ENCODE results near the gene MPV17L.
"Not testable (repeated sequence)": the region's sequence is repeated elsewhere in the genome, so short reads cannot be mapped to it uniquely, and the experiment has no call there.

The MPV17L gene

GRCh38 chr16:15395631-15396508 is at the start of gene MPV17L:
MPV17L (plus strand) TSS chr16:15395754; CDS start chr16:15395898, 144 bp downstream.
- H3K9ac ChIP-seq (ENCODE audit: low read depth, low read length) = peak within 1 kb of the TSS; percentile 47
- H3K36me3 ChIP-seq (ENCODE audit: control insufficient read depth, insufficient read depth, low read length); H3K4me1 ChIP-seq (ENCODE audit: control insufficient read depth, insufficient read depth, low read length); H3K9me3 ChIP-seq (ENCODE audit: control insufficient read depth, insufficient read depth, low read length); H3K27me3 ChIP-seq (ENCODE audit: control insufficient read depth, insufficient read depth, low read length): not testable (repeated sequence)
- peak within 1 kb of the TSS; percentile 66 for H3K4me3 ChIP-seq (ENCODE audit: low read depth, low read length)

GRCh38 chr16:15348721-15349120 is 46.8 kb upstream of the MPV17L start:
- H3K4me1 ChIP-seq (ENCODE audit: control insufficient read depth, insufficient read depth, low read length); H3K36me3 ChIP-seq (ENCODE audit: control insufficient read depth, insufficient read depth, low read length); H3K27me3 ChIP-seq (ENCODE audit: control insufficient read depth, insufficient read depth, low read length); H3K9me3 ChIP-seq (ENCODE audit: control insufficient read depth, insufficient read depth, low read length); H3K4me3 ChIP-seq (ENCODE audit: low read depth, low read length); H3K9ac ChIP-seq (ENCODE audit: low read depth, low read length): not testable (repeated sequence)

GRCh38 chr16:15351251-15351650 is 44.3 kb upstream of the MPV17L start:
- H3K27me3 ChIP-seq (ENCODE audit: control insufficient read depth, insufficient read depth, low read length); H3K4me1 ChIP-seq (ENCODE audit: control insufficient read depth, insufficient read depth, low read length); H3K9ac ChIP-seq (ENCODE audit: low read depth, low read length); H3K9me3 ChIP-seq (ENCODE audit: control insufficient read depth, insufficient read depth, low read length); H3K4me3 ChIP-seq (ENCODE audit: low read depth, low read length); H3K36me3 ChIP-seq (ENCODE audit: control insufficient read depth, insufficient read depth, low read length): not testable (repeated sequence)

- not testable (repeated sequence) for H3K9me3 ChIP-seq (ENCODE audit: control insufficient read depth, insufficient read depth, low read length); H3K27me3 ChIP-seq (ENCODE audit: control insufficient read depth, insufficient read depth, low read length); H3K9ac ChIP-seq (ENCODE audit: low read depth, low read length); H3K4me1 ChIP-seq (ENCODE audit: control insufficient read depth, insufficient read depth, low read length); H3K4me3 ChIP-seq (ENCODE audit: low read depth, low read length); H3K36me3 ChIP-seq (ENCODE audit: control insufficient read depth, insufficient read depth, low read length)
Observed at GRCh38 chr16:15351745-15352144, 43.8 kb upstream of the MPV17L start.

GRCh38 chr16:15352852-15353251 is 42.7 kb upstream of the MPV17L start:
- H3K4me3 ChIP-seq (ENCODE audit: low read depth, low read length); H3K27me3 ChIP-seq (ENCODE audit: control insufficient read depth, insufficient read depth, low read length); H3K9me3 ChIP-seq (ENCODE audit: control insufficient read depth, insufficient read depth, low read length); H3K36me3 ChIP-seq (ENCODE audit: control insufficient read depth, insufficient read depth, low read length); H3K9ac ChIP-seq (ENCODE audit: low read depth, low read length); H3K4me1 ChIP-seq (ENCODE audit: control insufficient read depth, insufficient read depth, low read length): not testable (repeated sequence)

- not testable (repeated sequence) for H3K4me3 ChIP-seq (ENCODE audit: low read depth, low read length); H3K36me3 ChIP-seq (ENCODE audit: control insufficient read depth, insufficient read depth, low read length); H3K27me3 ChIP-seq (ENCODE audit: control insufficient read depth, insufficient read depth, low read length); H3K4me1 ChIP-seq (ENCODE audit: control insufficient read depth, insufficient read depth, low read length); H3K9ac ChIP-seq (ENCODE audit: low read depth, low read length); H3K9me3 ChIP-seq (ENCODE audit: control insufficient read depth, insufficient read depth, low read length)
Observed at GRCh38 chr16:15354846-15355245, 40.7 kb upstream of the MPV17L start.

- H3K36me3 ChIP-seq (ENCODE audit: control insufficient read depth, insufficient read depth, low read length); H3K9ac ChIP-seq (ENCODE audit: low read depth, low read length); H3K4me3 ChIP-seq (ENCODE audit: low read depth, low read length); H3K27me3 ChIP-seq (ENCODE audit: control insufficient read depth, insufficient read depth, low read length); H3K9me3 ChIP-seq (ENCODE audit: control insufficient read depth, insufficient read depth, low read length); H3K4me1 ChIP-seq (ENCODE audit: control insufficient read depth, insufficient read depth, low read length): not testable (repeated sequence)
Observed at GRCh38 chr16:15357495-15357894, 38.1 kb upstream of the MPV17L start.

- H3K9me3 ChIP-seq (ENCODE audit: control insufficient read depth, insufficient read depth, low read length); H3K27me3 ChIP-seq (ENCODE audit: control insufficient read depth, insufficient read depth, low read length); H3K4me1 ChIP-seq (ENCODE audit: control insufficient read depth, insufficient read depth, low read length); H3K36me3 ChIP-seq (ENCODE audit: control insufficient read depth, insufficient read depth, low read length); H3K9ac ChIP-seq (ENCODE audit: low read depth, low read length): not testable (repeated sequence)
- peak within 1 kb of the TSS; percentile 22 for H3K4me3 ChIP-seq (ENCODE audit: low read depth, low read length)
Observed at GRCh38 chr16:15378194-15378593, 17.4 kb upstream of the MPV17L start, which contains the start of gene NPIPA5. NPIPA5 (minus strand) TSS chr16:15378294; CDS start chr16:15378294, 0 bp downstream.

- H3K4me1 ChIP-seq (ENCODE audit: control insufficient read depth, insufficient read depth, low read length); H3K4me3 ChIP-seq (ENCODE audit: low read depth, low read length); H3K27me3 ChIP-seq (ENCODE audit: control insufficient read depth, insufficient read depth, low read length); H3K36me3 ChIP-seq (ENCODE audit: control insufficient read depth, insufficient read depth, low read length); H3K9me3 ChIP-seq (ENCODE audit: control insufficient read depth, insufficient read depth, low read length); H3K9ac ChIP-seq (ENCODE audit: low read depth, low read length): not testable (repeated sequence)
Observed at GRCh38 chr16:15382810-15383209, 12.7 kb upstream of the MPV17L start.

GRCh38 chr16:15388060-15388459 is 7.5 kb upstream of the MPV17L start:
- H3K4me1 ChIP-seq (ENCODE audit: control insufficient read depth, insufficient read depth, low read length); H3K36me3 ChIP-seq (ENCODE audit: control insufficient read depth, insufficient read depth, low read length); H3K4me3 ChIP-seq (ENCODE audit: low read depth, low read length); H3K9me3 ChIP-seq (ENCODE audit: control insufficient read depth, insufficient read depth, low read length); H3K9ac ChIP-seq (ENCODE audit: low read depth, low read length); H3K27me3 ChIP-seq (ENCODE audit: control insufficient read depth, insufficient read depth, low read length): not testable (repeated sequence)

- H3K4me3 ChIP-seq (ENCODE audit: low read depth, low read length); H3K4me1 ChIP-seq (ENCODE audit: control insufficient read depth, insufficient read depth, low read length); H3K9ac ChIP-seq (ENCODE audit: low read depth, low read length); H3K9me3 ChIP-seq (ENCODE audit: control insufficient read depth, insufficient read depth, low read length); H3K36me3 ChIP-seq (ENCODE audit: control insufficient read depth, insufficient read depth, low read length); H3K27me3 ChIP-seq (ENCODE audit: control insufficient read depth, insufficient read depth, low read length): not testable (repeated sequence)
Observed at GRCh38 chr16:15389916-15390315, 5.6 kb upstream of the MPV17L start.

- not testable (repeated sequence) for H3K27me3 ChIP-seq (ENCODE audit: control insufficient read depth, insufficient read depth, low read length); H3K4me3 ChIP-seq (ENCODE audit: low read depth, low read length); H3K36me3 ChIP-seq (ENCODE audit: control insufficient read depth, insufficient read depth, low read length); H3K9ac ChIP-seq (ENCODE audit: low read depth, low read length); H3K9me3 ChIP-seq (ENCODE audit: control insufficient read depth, insufficient read depth, low read length); H3K4me1 ChIP-seq (ENCODE audit: control insufficient read depth, insufficient read depth, low read length)
Observed at GRCh38 chr16:15393025-15393424, 2.5 kb upstream of the MPV17L start.

Measured in iPS-15b (cell line).